ENCODE measurements around the gene CNBP.
A peak's percentile ranks its signal among the peaks of the same experiment; 100 is the strongest.
"Not testable (repeated sequence)": the region's sequence is repeated elsewhere in the genome, so short reads cannot be mapped to it uniquely, and the experiment has no call there.

Gene CNBP

DNA sequence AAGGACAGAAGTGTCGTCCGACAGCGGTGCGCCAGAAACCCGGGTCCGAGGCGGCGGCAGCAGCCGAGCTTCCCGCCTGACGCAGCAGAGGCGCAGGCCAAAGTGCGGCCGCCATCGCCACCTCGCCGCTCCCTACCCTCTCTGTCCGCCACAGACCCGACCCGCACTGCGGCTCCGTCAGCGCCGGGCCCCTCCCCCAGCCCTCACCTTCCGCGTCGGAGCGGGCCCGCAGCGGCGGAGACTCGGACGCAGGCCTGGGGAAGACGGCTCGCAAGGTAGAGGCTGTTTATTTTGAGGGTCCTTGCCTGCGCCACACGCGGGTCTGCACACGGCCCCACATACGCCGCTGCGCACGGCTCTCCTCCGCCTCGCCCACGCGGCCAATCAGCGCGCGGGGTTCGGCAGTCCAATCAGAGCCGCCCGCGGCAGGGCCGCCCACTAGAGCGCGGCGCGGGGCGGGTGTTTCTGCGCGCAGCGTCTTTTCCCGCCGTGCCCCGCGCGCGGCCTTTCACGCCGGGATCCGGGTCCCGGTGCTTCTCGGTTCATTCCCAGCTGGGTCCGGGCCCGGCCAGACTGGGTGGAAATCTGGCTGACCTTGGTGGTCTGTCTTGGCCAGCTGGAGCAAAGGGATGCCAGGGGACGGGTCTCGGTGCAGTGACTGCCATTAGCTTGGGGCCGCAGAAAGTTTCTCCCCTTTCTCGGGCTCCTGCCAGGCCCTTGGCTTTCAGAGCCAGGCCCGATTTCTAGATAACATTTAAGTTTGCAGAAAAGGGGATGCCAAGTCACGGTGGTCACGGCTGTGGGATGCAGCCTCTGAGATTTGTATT is at the start of gene CNBP:
TSS of gene CNBP (minus strand) at position 328 of the 827 bp plus-strand sequence. CDS start 12,139 bp downstream, outside the sequence.
- peak; percentile 92 for DNase-seq (ENCODE audit: low spot score)

DNA sequence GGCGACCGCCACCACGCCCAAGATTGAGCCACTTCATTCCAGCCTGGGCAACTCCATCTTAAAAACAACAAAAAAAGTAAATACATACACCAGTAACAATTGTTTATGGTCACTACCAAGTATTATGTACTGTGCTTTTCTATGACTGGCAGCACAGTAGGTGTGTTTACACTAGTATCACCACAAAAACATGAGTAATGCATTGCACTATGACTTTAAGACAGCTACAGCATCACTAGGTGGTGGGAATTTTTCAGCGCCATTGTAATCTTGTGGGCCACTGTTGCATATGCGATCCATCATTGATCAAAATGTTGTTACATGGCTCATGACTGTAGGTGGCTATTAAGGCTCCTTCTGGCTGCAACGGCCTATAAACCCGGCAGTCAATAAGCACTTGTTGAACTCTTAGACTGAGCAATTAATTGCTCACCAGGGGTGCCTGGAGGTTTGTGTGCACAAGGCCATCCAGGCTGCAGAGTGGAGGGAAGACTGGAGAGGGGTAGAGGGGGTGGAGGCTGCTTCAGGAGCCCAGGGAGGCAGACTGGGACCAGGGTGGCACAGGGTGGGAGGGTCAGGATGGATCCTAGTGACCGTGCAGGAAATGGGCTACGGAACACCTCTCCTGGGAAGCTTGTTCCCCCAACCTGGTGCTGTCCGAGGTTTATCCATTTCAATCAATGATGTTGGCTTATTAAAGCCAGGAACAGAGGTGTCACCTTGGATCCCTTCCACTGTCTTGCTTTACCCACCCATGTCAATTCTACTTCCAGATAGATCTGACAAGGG is 47.8 kb upstream of the CNBP start:
- DNase-seq (ENCODE audit: low spot score): no peak

DNA sequence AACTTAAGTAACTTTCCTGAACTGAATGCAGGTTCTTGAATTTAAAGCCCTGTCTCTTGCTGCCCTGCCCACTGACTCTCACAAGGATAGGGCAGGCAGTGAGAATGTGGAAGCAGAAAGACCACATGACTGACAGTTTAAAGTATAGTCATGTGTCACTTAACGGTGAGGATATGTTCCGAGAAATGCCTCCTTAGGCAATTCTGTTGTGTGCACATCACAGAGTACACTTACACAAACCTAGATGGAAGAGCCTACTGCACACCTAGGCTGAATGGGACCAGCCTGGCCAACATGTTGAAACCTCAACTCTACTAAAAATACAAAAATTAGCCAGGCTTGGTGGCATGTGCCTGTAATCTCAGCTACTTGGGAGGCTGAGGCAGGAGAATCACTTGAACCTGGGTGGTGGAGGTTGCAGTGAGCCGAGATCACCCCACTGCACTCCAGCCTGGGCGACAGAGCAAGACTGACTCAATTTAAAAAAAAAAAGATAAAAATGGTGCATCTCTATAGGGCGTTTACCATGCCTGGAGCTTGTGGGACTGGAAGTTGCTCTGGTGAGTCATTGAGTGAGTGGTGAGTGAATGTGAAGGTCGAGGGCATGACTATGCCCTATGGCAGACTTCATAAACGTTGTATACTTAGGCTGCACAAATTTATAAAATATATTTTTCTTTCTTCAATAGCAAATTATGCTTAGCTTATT is 46.8 kb upstream of the CNBP start:
- DNase-seq (ENCODE audit: low spot score): peak; percentile 44

DNA sequence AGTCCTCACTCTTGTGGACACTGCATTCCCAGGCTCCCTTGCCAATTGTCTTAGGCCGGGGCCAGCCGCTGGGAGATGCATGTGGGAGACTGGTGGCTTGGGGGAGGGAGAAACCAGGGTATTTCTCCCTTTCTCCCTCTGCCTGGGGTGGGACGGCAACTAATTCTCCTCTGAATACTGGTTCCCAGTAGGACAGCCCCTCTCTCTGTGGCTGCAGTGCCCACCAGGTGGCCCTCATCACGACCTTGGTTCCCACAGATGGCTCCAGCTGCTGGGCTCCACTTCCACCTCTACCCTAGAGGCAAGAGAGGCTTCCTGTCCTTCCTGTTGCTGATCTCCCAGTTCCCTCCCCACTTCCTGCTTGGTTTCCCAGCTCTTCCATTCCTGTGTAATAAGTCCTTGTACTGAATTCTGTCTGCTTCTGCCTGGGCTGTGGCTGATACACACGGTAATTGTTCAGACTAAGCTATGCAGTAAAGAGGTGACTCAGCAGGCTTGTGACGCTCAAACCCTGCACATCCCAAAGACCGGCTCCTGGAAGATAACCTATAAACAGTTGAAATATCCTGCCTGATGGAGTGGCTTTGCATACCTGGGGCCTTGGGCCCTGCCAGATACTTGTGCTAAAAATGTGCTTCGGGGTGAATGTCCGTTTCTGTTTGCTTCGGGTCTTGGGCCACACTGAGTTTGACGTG is 45.3 kb upstream of the CNBP start:
- DNase-seq (ENCODE audit: low spot score): no peak

DNA sequence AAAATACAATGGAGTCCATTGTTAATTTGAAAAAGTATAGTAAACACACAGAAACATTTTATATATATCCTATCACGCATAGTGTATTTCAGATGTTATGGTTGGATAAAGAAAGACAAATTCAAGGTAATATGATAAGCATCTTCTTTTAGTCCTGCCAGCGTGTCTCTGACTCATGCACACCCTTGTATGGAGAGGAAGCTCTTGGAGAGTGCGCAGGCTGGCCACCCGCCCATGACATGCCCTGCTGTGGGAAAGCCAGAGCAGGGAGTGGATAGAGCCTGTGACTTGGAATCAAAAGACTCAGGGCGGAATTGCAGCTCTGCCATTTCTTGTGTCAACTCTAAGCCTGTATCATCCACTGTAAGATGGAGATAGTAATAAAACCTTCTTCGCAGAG is 42.7 kb upstream of the CNBP start:
- DNase-seq (ENCODE audit: low spot score): peak; percentile 21

DNA sequence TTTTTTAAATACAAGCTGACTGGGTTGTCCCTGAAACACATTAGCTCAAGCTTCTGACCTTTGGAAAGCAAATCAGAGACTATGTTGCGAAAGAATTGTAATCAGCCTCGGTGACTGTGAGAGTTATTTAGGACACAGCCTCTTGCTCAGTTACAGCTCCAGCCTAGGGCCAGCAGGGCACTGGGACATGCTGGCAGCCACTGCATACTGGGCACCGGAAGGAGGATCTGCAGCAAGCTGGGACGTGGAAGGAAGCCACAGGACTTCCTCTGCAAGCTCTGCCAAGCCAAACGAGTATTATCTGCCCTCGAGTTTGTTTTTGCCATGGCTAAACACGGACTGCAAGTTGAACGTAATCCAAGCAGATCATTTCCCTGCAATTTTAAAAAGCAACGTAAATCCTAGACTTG is 41.3 kb upstream of the CNBP start:
- DNase-seq (ENCODE audit: low spot score): no peak

DNA sequence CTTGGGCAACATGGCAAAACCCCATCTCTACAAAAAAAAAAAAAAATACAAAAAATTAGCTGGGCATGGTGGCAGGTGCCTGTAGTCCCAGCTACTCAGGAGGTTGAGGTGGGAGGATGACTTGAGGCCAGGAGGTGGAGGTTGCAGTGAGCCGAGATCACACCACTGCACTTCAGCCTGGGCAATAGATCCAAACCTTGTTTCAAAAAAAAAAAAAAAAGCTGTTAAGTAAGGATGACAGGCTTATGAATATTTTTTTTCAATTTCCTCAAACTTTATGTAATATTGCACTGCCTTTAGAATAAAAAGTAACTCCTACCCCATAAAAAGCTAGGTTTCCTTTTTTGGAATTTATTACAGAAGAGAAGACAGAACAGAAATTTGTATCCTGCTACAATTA is 40.7 kb upstream of the CNBP start:
- DNase-seq (ENCODE audit: low spot score): not testable (repeated sequence)

DNA sequence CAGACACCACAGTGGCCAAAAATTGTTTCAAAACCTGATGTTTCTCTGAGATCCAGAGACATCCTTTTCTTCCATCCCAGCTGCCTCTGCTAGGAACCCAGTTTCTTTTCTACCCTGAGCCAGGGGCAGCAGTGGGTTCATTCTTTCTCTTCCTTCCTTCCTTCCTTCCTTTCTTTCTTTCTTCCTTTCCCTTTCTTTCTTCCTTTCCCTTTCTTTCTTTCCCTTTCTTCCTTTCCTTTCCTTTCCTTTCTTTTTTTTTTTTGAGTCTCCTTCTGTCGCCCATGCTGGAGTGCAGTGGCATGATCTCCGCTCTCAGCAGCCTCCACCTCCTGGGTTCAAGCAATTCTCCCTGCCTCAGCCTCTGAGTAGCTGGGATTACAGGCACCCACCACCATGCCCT is 35.0 kb upstream of the CNBP start:
- DNase-seq (ENCODE audit: low spot score): no peak

DNA sequence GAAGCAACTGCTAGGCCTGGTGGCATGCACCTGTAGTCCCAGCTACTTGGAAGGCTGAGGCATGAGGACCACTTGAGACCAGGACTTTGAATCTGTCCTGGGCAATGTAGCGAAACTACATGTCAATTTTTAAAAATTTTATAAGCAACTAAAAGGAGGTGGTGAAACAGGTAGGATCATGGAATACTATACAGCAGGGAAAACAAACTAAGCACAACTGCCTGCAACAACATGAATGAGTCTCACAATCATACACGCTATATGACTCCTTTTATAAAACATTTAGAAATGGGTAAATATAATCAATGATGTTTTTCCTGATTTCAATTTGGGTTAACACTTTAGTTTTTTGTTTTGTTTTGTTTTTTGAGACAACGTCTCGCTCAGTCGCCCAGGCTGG is 29.5 kb upstream of the CNBP start:
- DNase-seq (ENCODE audit: low spot score): no peak

DNA sequence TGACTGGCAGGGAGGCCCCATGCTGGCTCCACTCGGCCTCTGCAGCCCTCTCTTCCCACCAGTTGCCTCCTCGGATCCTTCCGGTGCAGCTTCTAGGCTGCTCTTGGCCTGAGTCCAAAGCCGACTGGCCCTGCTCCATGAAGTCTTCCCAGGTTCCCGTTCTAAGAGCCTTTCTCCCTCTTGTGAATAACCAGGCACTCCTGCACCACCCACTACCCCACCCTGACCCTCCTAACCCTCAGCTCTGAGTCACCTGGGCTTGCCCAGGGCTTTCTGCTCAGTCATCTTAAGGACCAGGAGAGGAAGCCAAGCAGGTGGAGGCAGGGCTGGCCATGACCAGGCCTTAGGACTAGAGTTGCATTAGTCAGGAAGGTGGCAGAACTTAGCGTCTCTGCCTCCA is 28.1 kb upstream of the CNBP start:
- DNase-seq (ENCODE audit: low spot score): no peak

DNA sequence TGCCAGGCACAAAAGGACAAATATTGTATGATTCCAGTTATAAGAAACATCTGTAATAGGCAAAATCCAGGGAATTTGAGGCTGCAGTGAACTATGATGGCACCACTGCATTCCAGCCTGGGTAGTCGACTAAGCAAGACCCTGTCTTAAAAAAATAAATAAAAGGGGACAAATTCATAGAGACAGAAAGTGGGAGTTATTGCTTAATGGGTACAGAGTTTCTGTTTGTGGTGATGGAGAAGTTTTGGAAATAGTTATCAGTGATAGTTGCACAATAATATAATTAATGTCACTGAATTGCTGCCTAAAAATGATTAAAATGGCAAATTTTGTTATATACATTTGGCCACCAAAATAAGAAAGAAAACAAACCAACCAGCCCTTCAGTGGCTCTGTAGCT is 27.6 kb upstream of the CNBP start:
- no peak for DNase-seq (ENCODE audit: low spot score)

DNA sequence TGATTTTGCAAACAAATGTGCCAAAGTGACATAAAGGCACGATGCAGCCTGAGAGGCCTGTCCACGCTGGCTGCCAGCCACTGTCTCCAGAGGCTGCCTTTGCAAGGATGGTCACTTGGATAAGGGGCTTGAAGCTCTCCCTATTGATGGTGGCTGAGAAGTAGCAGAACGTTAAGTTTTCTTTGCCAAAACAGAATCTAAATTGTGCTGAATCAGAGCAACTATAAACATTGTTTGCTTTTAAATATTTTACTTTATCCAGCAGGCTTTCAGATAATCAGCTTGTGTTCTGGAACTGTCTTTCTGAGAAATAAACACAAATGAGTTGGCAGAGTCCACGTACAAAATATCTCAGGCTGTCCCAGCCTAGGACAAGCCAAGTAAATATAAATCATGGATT is 23.8 kb upstream of the CNBP start:
- no peak for DNase-seq (ENCODE audit: low spot score)

DNA sequence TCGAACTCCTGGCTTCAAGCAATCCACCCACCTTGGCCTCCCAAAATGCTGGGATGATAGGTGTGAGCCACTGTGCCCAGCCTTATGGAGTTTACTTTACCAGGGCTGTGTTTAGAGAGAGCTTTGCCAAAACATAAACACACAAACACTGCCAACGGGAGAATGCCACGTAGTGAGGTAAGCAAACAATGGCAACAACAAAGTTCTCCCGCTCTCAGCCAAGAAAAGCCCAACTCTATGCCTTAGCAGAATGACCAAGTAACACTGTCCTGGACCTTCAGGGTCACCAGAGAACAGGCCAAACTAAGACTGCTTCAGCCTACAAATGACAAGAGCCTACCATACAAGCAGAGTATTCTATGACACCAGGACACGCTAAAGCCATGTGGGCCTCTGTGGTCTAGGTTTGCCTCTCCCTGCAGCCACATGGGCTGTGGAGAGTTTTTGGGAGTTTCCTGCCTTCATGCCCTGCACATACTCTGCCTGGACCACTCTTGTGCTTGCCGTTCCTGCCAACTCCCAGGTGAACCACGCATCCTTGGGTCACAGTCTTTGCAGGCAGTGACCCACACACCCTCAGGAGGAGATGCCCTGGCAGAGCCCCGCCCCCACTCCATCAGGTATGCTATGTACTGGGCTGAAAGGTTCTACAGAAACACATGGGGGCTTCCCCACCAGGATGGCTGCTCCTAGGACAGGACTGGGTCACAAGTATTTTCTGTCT is 21.6 kb upstream of the CNBP start:
- no peak for DNase-seq (ENCODE audit: low spot score)

DNA sequence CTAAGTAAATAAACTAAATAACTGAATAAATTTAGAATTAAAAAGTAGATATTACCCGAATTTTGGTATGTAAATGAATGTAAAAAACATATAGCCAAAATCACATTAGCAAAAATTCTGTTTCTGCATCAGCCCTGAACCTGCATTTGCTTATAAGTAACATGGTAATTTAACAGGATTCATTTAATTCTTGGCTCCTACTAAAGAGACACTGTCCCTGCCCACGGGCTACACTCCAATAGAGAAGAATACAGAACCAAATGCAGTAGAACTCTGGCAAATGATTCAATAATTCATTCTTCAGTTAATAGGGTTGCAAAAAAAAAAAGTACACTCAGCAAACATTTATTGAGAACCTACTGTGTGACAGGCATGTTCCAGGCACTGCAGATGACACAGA is 20.8 kb upstream of the CNBP start:
- DNase-seq (ENCODE audit: low spot score): no peak

DNA sequence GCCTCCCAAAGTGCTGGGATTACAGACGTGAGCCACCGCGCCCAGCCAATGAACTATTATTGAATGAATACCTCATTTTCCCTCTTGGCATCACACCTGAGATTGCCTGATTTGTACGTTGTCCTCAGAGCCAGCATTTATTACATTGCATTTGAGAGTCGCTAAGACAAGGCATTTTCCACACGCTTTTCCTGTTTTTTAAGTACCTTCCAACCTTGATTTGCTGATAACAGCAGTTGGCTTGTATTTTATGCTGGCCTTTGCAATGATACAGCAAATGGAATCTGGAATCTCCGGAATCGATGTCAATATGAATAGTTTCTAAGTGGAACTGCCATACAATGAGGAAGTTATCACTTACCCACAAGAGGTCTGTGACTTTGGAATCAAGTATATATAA is 15.7 kb upstream of the CNBP start:
- DNase-seq (ENCODE audit: low spot score): no peak

DNA sequence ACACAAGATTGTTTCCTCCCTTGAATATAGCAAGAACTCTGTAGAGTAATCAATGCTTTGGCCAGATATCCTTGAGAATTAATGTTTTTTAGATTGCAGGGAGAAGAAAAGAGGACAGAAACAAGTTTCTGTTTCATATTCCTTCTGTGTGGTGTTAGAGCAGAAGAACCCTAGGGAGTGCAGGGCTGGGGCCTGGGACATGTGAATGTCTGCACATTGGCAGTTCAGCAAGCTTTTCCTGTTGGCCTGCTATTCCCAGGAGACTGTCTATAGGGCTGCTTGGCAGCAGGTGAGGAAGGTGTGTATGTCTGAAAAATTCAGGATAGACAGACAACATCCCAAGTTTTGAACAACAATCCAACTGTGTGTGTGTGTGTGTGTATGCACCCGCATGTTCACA is 13.6 kb upstream of the CNBP start:
- no peak for DNase-seq (ENCODE audit: low spot score)

DNA sequence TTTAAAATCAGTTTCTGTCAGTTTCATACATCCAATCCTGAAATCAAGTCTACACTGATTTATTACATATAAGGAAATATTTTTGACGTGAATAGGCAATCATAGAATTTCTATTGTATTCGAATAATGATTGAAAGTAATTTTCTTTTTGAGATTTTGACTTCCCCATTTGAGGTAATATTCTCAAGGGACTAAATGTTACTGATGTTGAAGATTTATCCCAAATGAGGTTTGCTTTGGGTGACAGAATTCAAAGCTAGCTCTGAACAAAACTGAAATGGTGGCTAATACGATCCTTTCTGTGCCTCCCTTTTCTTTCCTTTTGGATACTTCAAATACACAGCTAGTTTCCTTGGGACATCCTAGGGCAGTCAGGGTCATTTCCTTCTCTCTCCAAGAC is 12.9 kb upstream of the CNBP start:
- DNase-seq (ENCODE audit: low spot score): no peak

DNA sequence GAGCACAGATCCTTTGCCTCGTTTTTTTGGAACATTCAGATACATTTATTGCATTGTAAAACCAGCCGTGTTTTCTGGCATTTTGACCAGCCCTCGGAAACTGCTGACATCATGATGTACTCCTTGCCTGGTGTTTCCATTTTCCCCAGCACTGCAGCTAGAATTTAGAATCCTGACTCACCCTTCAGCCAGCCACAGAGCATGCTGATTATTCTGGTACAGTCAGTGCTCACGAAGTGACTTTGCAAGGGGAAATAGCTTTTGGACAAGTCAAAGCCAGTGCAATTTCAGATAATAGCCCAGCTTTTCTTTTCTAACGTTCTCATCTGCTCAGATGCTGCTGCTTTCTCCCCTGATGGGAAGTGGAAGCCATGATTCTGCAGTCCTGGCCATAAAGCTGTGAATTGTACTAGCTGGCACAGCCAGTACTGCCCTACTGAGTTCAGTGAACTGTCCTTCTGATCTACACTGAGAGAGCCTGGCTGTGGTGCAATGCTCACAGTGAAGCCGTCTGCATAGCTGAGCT is 12.1 kb upstream of the CNBP start:
- DNase-seq (ENCODE audit: low spot score): no peak

DNA sequence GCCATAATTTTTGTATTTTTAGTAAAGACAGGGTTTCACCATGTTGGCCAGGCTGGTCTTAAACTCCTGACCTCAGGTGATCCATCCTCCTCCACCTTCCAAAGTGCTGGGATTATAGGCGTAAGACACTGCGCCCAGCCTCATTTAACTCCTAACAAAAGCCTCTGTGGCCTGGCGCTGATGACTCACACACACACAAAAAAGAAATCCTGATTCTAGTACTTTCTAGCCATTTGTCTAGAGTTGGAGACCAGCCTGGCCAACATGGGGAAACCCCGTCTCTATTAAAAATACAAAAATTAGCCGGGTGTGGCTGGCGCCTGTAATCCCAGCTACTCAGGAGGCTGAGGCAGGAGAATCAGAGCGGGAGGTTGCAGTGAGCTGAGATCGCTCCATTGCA is 6.1 kb upstream of the CNBP start:
- DNase-seq (ENCODE audit: low spot score): not testable (repeated sequence)

DNA sequence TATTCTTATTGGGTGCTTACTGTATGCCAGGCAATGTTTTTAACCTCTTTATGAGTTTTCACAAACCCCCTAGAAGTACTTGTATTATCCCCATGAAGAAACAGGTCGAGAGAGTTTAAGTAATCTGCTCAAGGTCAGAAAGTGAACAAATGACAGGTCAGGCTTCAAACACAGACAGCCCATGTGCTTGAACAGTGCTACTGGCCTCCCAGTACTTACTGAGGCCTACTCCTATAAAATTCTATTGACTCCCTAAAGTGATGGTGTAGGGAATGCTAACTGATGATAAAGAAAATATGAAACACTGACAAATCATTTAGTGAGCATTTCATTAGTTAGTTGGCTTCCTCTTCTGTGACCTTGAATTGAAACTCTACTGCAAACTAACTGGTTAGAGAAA is 4.2 kb upstream of the CNBP start:
- no peak for DNase-seq (ENCODE audit: low spot score)

DNA sequence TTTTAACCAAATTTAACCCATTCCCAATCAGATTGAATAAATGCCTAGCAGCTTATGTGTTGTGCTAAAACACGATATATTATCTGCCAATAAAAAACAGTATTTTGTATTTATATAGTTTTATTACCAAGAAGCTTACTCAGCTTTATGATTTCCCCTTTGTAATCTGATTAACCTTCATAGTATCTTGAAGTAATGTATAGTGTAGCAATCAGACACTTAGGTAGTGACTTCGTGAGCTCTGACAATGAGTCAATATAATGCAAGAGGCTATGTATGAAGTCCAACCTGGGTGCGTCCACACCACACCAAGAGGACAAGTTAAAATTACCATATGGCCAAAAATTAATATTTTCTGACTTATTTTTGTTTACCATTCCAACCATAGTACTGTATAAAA is 2.1 kb upstream of the CNBP start:
- no peak for DNase-seq (ENCODE audit: low spot score)

Data from CD4-positive, alpha-beta T cell treated with Interleukin-15 for 4 hours (primary cell).